ENCODE data around the gene EPHA5. TPM values are rescaled to one million over a fixed set of nuclear protein-coding genes. Genes with fewer than 3 reads are reported as not detected.

Gene EPHA5
- total and polyA plus RNA-seq, 9 of the 15 experiments (the other 6 are each of a cell fraction or from before 2014, with no cell fraction given): 0.04 TPM; not detected in 8

DNA sequence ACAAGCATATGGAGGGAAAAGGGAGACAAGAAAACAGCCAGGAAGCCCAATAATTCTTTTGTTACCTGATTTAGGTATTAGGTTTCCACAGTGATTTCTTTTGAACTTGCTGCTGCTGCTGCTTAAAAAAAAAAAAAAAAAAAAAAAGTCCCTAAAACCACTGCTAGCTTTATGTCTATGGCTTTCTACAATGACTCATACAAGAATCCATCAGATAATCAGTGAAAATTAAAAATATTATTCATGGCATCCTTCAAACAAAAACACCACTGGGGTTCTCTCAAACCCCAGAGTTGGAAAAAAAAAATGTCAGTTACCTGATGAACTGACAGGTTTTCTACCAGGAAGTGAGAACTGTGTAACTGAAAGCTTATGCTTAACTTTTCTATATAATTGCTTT lies 14.3 kb downstream of the EPHA5 start:
- TF ChIP-seq ZNF780A (CRISPR knock-in tag; IDR thresholded peaks at IDR 0.05): no peak
- no peak for TF ChIP-seq ETV5 (CRISPR knock-in tag; IDR thresholded peaks at IDR 0.05; ENCODE audit: low read depth)
- no peak for TF ChIP-seq NFATC3 (IDR thresholded peaks at IDR 0.05)
- no peak for TF ChIP-seq CXXC5 (CRISPR knock-in tag; IDR thresholded peaks at IDR 0.05)
- no peak for TF ChIP-seq TAF7 (tag; IDR thresholded peaks at IDR 0.05)
- TF ChIP-seq KAT8 (IDR thresholded peaks at IDR 0.05; ENCODE audit: low read depth): no peak
- TF ChIP-seq, protein P1, sequence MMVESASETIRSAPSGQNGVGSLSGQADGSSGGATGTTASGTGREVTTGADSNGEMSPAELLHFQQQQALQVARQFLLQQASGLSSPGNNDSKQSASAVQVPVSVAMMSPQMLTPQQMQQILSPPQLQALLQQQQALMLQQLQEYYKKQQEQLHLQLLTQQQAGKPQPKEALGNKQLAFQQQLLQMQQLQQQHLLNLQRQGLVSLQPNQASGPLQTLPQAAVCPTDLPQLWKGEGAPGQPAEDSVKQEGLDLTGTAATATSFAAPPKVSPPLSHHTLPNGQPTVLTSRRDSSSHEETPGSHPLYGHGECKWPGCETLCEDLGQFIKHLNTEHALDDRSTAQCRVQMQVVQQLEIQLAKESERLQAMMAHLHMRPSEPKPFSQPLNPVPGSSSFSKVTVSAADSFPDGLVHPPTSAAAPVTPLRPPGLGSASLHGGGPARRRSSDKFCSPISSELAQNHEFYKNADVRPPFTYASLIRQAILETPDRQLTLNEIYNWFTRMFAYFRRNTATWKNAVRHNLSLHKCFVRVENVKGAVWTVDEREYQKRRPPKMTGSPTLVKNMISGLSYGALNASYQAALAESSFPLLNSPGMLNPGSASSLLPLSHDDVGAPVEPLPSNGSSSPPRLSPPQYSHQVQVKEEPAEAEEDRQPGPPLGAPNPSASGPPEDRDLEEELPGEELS (CRISPR knock-in tag; IDR thresholded peaks at IDR 0.05; ENCODE audit: borderline replicate concordance): no peak
- TF ChIP-seq BCOR (IDR thresholded peaks at IDR 0.05): no peak
- no peak for TF ChIP-seq BRD4 (IDR thresholded peaks at IDR 0.05)
- TF ChIP-seq FIP1L1 (IDR thresholded peaks at IDR 0.05; ENCODE audit: low read depth, low read length, poor library complexity, severe bottlenecking): no peak
- TF ChIP-seq, protein P2, sequence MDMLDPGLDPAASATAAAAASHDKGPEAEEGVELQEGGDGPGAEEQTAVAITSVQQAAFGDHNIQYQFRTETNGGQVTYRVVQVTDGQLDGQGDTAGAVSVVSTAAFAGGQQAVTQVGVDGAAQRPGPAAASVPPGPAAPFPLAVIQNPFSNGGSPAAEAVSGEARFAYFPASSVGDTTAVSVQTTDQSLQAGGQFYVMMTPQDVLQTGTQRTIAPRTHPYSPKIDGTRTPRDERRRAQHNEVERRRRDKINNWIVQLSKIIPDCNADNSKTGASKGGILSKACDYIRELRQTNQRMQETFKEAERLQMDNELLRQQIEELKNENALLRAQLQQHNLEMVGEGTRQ (CRISPR knock-in tag; IDR thresholded peaks at IDR 0.05): no peak
- TF ChIP-seq ZNF311 (CRISPR knock-in tag; IDR thresholded peaks at IDR 0.05): no peak
- TF ChIP-seq PHF8 (IDR thresholded peaks at IDR 0.05; ENCODE audit: borderline replicate concordance, low read length): no peak
- DNase-seq (ENCODE audit: extremely low read depth in 1 of 4, low spot score in 3 of 4) (no peak), FAIRE-seq (no peak), ATAC-seq (no peak)
- Histone ChIP-seq H2AFZ (ENCODE audit: low read depth, low read length) (no peak overlapping the region), H3K4me3 (no peak overlapping the region), H3K27ac (ENCODE audit: extremely low read depth, low read depth, low read length) (no peak overlapping the region), H3K9me3 (replicated peaks; ENCODE audit: control insufficient read depth, insufficient read depth, low read depth, low read length) (no peaks in the 10 kb centered on the region), H3K4me1 (replicated peaks in 1 of 2; ENCODE audit: control insufficient read depth in 2 of 2, insufficient read depth in 2 of 2, low read length in 2 of 2) (no peaks in the 10 kb centered on the region), H3K79me2 (ENCODE audit: control insufficient read depth, insufficient read depth, low read length) (no peaks in the 10 kb centered on the region), H3K9ac (ENCODE audit: insufficient read depth in 1 of 2, low read depth in 2 of 2, low read length in 2 of 2) (no peak overlapping the region), H3K27me3 (ENCODE audit: control insufficient read depth in 2 of 2, insufficient read depth in 2 of 2, low read length in 2 of 2) (no peaks in the 10 kb centered on the region), H4K20me1 (replicated peaks; ENCODE audit: control insufficient read depth, insufficient read depth, low read length) (no peaks in the 10 kb centered on the region), H3K36me3 (ENCODE audit: control insufficient read depth, insufficient read depth, low read length) (no peaks in the 10 kb centered on the region), H3K4me2 (ENCODE audit: insufficient read depth, low read length) (no peak overlapping the region), H3K9me1 (ENCODE audit: control insufficient read depth, insufficient read depth, low read length) (no peaks in the 10 kb centered on the region)
- ChIA-PET CTCF (ENCODE audit: low intra/inter-chr PET ratio) (no interaction called here), POLR2A (no interaction called here)
- intact Hi-C loops (cut with micrococcal nuclease) (no loop called here), in situ Hi-C loops (cut with MboI) (no loop called here)
- no TSS peak for BruUV-seq (replicated peaks)

All from K562 (cell line).